DOHH2 (cell line): ENCODE data around the gene COX8A.

Experiments
- H3F3A ChIP-seq: fragments of 200-600 bp; sonication (generic), shearing (Covaris generic); 2 replicates; pipeline ENCODE4 v1.6.0; 2016; ENCODE audit warnings: antibody characterized with exemption, mild to moderate bottlenecking; ENCODE audit not compliant: control insufficient read depth, insufficient read depth
- H3K27ac ChIP-seq: fragments of 200-600 bp; sonication (generic); 2 replicates; pipeline ENCODE4 v1.5.1; 2014; ENCODE audit warnings: low read depth, mild to moderate bottlenecking, low read length, moderate library complexity
- H3K27me3 ChIP-seq: fragments of 200-600 bp; sonication (generic); 2 replicates; pipeline ENCODE4 v1.6.1; 2014; ENCODE audit warnings: mild to moderate bottlenecking, low read length, mixed read lengths; ENCODE audit not compliant: control insufficient read depth
- H3K36me3 ChIP-seq: fragments of 200-600 bp; sonication (generic); 2 replicates; pipeline ENCODE4 v1.6.1; 2014; ENCODE audit warnings: mild to moderate bottlenecking, low read length, moderate library complexity, mixed read lengths; ENCODE audit not compliant: control insufficient read depth
- H3K4me1 ChIP-seq: fragments of 200-600 bp; sonication (generic); 2 replicates; pipeline ENCODE4 v1.6.1; 2014; ENCODE audit warnings: mild to moderate bottlenecking, low read length, mixed read lengths; ENCODE audit not compliant: control insufficient read depth
- H3K4me2 ChIP-seq: fragments of 200-600 bp; sonication (generic); 2 replicates; pipeline ENCODE4 v1.6.0; 2014; ENCODE audit warnings: mild to moderate bottlenecking, low read length, moderate library complexity
- H3K4me3 ChIP-seq: fragments of 200-600 bp; sonication (generic); 2 replicates; pipeline ENCODE4 v1.5.1; 2014; ENCODE audit warnings: mild to moderate bottlenecking, low read length, mixed read lengths
- H3K79me2 ChIP-seq: fragments of 200-600 bp; sonication (generic); 2 replicates; pipeline ENCODE4 v1.6.1; 2014; ENCODE audit warnings: mild to moderate bottlenecking, low read length, mixed read lengths; ENCODE audit not compliant: control insufficient read depth
- H3K9me2 ChIP-seq: fragments of 200-600 bp; sonication (generic); replicated peaks from 2 replicates; pipeline ENCODE4 v1.6.1; 2014; ENCODE audit warnings: mild to moderate bottlenecking, low read length, mixed read lengths; ENCODE audit not compliant: control insufficient read depth
- H3K9me3 ChIP-seq: fragments of 200-600 bp; sonication (generic); 2 replicates; pipeline ENCODE4 v1.6.1; 2014; ENCODE audit warnings: antibody characterized with exemption, low read length, mixed read lengths; ENCODE audit not compliant: control insufficient read depth, insufficient read depth
- H4K20me1 ChIP-seq: fragments of 200-600 bp; sonication (generic); 2 replicates; pipeline ENCODE4 v1.6.0; 2014; ENCODE audit warnings: low read depth, mild to moderate bottlenecking, antibody characterized with exemption, low read length, moderate library complexity; ENCODE audit not compliant: control insufficient read depth, insufficient read depth
- EZH2phosphoT487 ChIP-seq: fragments of 200-600 bp; sonication (generic); IDR thresholded peaks from 2 replicates; pipeline ENCODE4 v1.6.1; 2017; ENCODE audit warnings: borderline replicate concordance, mild to moderate bottlenecking, antibody characterized with exemption, low read length, moderate library complexity, mixed read lengths
- TF ChIP-seq, protein P1 (sequence below): fragments of 200-600 bp; sonication (generic); IDR thresholded peaks from one replicate; pipeline ENCODE4 v1.5.1; 2014; ENCODE audit warnings: antibody characterized with exemption, mild to moderate bottlenecking, low read depth, low read length; ENCODE audit not compliant: poor library complexity, severe bottlenecking

The COX8A gene

DNA sequence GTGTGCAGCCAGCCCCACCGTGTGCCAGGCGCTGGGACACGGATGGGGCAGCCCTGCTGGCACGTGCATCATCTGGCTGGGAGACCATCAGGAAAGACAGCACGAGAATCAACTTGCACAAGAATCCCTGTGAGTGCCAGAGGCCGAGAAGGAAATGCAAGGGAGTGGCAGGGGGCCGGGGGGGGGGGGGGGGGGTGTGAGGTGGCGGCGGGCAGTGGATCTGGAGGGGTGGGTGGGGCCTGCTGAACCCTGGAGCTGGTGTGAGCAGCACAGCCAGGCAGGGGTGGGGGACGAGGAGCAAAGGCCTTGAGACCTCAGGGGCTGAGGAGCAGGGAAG is 47.3 kb downstream of the COX8A start:
- H3K36me3 ChIP-seq = no peaks in the 10 kb centered on the region
- no peaks in the 10 kb centered on the region for H3K79me2 ChIP-seq
- H3F3A ChIP-seq = no peaks in the 10 kb centered on the region
- H3K4me1 ChIP-seq = no peaks in the 10 kb centered on the region
- H4K20me1 ChIP-seq = no peaks in the 10 kb centered on the region
- H3K9me2 ChIP-seq = no peaks in the 10 kb centered on the region
- H3K27me3 ChIP-seq = peaks cover 8% of the 10 kb centered on the region
- no peaks in the 10 kb centered on the region for H3K9me3 ChIP-seq
- H3K4me3 ChIP-seq = no peak overlapping the region
- no peak for TF ChIP-seq EZH2phosphoT487
- TF ChIP-seq, protein P1, sequence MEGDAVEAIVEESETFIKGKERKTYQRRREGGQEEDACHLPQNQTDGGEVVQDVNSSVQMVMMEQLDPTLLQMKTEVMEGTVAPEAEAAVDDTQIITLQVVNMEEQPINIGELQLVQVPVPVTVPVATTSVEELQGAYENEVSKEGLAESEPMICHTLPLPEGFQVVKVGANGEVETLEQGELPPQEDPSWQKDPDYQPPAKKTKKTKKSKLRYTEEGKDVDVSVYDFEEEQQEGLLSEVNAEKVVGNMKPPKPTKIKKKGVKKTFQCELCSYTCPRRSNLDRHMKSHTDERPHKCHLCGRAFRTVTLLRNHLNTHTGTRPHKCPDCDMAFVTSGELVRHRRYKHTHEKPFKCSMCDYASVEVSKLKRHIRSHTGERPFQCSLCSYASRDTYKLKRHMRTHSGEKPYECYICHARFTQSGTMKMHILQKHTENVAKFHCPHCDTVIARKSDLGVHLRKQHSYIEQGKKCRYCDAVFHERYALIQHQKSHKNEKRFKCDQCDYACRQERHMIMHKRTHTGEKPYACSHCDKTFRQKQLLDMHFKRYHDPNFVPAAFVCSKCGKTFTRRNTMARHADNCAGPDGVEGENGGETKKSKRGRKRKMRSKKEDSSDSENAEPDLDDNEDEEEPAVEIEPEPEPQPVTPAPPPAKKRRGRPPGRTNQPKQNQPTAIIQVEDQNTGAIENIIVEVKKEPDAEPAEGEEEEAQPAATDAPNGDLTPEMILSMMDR = no peak
- H3K27ac ChIP-seq = no peak overlapping the region
- no peak overlapping the region for H3K4me2 ChIP-seq

DNA sequence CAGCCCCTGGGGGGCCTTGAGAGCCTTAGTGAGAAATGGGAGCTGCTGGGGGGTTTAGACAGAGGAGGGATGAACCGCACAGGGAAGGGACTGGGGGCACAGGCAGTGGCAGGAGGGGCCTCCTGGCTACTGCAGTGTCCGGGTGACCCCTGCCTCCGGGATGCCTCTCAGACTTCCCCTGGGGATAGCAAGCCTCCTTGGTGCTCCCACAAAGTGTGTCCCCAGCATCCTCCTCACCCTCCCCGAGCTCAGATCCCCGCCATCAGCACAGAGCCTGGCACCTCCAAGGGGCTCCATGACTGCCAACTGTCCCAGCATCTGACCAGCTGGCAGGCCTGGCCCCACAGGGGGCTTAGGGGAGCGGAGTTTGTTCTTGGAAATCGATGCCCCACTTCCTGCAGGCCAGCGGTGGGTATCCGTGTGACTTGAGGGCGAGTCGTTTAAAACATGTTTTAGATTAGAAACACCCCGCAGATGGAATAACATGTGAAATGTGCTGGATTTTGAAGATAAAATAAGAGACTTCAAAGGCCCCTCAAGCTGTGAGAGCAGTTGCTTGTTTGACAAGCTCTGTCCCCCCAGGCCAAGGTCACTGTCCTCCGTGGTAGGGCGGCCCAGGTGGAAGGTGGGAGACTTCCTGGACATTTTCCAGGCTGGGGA is 47.8 kb downstream of the COX8A start:
- H3K4me3 ChIP-seq = no peak overlapping the region
- no peak overlapping the region for H3K4me2 ChIP-seq
- H4K20me1 ChIP-seq = no peaks in the 10 kb centered on the region
- H3K27ac ChIP-seq = no peak overlapping the region
- H3K9me3 ChIP-seq = no peaks in the 10 kb centered on the region
- peaks cover 14% of the 10 kb centered on the region for H3K27me3 ChIP-seq
- H3K79me2 ChIP-seq = no peaks in the 10 kb centered on the region
- H3K4me1 ChIP-seq = no peaks in the 10 kb centered on the region
- TF ChIP-seq EZH2phosphoT487 = no peak
- TF ChIP-seq, protein P1 = no peak
- H3F3A ChIP-seq = no peaks in the 10 kb centered on the region
- no peaks in the 10 kb centered on the region for H3K9me2 ChIP-seq
- H3K36me3 ChIP-seq = no peaks in the 10 kb centered on the region

DNA sequence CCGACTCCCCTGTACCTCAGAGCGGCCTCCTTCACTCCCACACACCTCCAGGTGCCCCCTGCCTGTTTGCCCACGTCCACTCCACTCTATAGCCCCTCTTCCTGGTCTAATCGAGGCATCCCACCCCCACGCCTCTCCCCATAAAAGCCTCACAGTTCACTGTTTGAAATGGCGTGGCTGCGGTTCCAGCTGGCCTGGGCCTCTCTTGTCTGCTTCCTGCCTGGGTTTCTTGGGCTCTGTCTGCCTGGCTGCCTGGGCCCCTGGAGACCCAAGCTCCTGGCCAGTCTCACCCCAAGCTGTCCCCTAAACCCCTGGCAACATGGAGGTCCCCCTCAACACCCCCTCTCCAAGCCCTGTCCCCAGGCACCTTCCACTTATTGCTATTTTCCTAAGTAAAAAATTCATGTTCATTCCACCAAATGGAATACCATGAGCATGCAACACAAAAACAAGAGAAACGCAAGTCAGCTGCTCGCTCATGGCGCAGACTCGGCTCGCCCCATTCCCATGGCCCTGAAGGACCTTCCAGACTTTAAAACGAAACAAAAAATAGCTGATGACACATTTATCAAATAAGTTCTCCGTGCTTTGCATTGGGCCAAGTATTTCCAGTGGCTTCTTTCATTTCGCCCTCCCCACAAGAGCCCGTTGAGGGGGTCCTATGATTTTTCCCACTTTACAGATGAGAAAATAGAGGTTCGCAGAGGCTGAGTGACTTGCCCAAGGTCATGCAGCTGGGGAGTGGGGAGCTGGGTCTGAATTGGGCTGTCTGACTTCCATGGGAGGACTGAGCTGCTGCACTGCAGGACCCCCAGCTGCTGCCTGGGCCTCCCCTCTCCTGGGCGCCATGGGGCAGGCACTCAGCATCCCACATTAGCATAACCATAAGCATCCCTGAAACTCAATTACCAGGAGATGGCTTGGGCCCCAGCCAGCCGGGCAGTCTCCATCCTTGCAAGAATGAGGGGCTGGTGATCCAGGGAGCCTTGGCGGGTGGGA is 49.6 kb downstream of the COX8A start:
- Histone ChIP-seq H3K27ac (no peak overlapping the region), H3K36me3 (no peaks in the 10 kb centered on the region), H3K79me2 (no peaks in the 10 kb centered on the region), H3F3A (no peaks in the 10 kb centered on the region), H3K4me1 (peaks cover 14% of the 10 kb centered on the region), H3K9me2 (no peaks in the 10 kb centered on the region), H3K4me3 (no peak overlapping the region), H3K27me3 (peaks cover 24% of the 10 kb centered on the region), H3K9me3 (no peaks in the 10 kb centered on the region), H4K20me1 (no peaks in the 10 kb centered on the region), H3K4me2 (no peak overlapping the region)
- TF ChIP-seq, protein P1 = no peak
- no peak for TF ChIP-seq EZH2phosphoT487
